ENCODE measurements around the gene FXR1.
"Not testable (repeated sequence)": the region's sequence is repeated elsewhere in the genome, so short reads cannot be mapped to it uniquely, and the experiment has no call there.

The FXR1 gene

DNA sequence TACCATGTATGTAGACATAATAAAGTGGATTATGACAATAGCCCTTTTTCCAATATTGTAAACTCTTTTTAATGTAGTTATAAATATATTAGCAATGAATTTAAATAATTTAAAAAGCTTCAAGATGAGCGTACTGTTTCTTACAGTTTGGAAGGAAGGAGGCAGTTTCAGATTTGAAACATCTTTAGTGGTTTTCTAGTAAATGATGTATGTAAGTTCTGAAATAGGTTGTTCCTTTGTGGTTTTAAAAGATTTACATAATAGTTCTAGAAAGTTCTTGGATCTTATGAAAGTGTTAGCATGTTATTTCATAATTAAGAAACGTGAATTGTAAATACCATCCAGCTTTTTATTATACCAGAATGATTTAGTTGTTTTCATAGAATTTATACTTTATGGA lies 61.1 kb downstream of the FXR1 start:
- TF ChIP-seq ZFX (IDR thresholded peaks at IDR 0.05) = no peak
- TF ChIP-seq, protein P1, sequence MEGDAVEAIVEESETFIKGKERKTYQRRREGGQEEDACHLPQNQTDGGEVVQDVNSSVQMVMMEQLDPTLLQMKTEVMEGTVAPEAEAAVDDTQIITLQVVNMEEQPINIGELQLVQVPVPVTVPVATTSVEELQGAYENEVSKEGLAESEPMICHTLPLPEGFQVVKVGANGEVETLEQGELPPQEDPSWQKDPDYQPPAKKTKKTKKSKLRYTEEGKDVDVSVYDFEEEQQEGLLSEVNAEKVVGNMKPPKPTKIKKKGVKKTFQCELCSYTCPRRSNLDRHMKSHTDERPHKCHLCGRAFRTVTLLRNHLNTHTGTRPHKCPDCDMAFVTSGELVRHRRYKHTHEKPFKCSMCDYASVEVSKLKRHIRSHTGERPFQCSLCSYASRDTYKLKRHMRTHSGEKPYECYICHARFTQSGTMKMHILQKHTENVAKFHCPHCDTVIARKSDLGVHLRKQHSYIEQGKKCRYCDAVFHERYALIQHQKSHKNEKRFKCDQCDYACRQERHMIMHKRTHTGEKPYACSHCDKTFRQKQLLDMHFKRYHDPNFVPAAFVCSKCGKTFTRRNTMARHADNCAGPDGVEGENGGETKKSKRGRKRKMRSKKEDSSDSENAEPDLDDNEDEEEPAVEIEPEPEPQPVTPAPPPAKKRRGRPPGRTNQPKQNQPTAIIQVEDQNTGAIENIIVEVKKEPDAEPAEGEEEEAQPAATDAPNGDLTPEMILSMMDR (conservative IDR thresholded peaks at IDR 0.05) = no peak

DNA sequence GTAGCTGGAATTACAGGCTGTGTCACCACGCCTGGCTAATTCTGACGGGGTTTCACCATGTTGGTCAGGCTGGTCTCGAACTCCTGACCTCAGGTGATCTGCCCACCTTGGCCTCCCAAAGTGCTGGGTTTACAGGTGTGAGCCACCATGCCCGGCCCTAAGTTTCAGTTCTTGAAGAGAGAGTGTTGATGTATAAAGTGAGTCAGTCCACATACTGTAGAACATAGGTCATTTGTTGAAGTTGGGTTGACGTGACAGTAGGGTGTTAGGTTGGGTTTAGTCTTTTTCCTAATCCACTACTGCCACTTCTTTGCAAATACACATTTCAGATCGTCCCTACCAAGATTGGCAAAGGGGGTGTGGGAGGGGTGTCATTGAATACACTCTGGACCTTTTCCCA lies 61.8 kb downstream of the FXR1 start:
- TF ChIP-seq, protein P1 (conservative IDR thresholded peaks at IDR 0.05) = no peak
- TF ChIP-seq ZFX (IDR thresholded peaks at IDR 0.05) = no peak
- H3K27ac ChIP-seq = no peak overlapping the region

More for the DNA sequence above, 61.1 kb downstream of the FXR1 start:
- H3K27ac ChIP-seq = no peak overlapping the region

DNA sequence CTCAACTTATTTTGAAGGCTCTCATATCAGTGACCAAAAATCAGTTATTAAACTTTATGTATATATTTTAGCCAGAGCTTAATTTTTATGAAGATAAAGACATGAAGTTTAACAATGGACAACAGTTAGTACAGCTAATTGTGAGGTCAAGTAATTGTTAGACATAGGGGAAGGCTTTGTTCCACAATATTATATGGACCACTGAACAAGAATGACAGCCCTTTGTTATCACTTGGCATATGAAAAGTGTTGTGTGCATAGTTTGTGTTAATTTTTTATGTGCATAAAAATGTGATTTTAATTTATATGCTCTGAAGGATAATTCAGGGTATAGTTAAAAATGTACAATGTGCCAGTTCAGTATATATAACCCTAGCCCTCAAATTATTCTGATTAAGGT lies 65.0 kb downstream of the FXR1 start:
- H3K27ac ChIP-seq = no peak overlapping the region
- TF ChIP-seq, protein P1 (conservative IDR thresholded peaks at IDR 0.05) = no peak
- no peak for TF ChIP-seq ZFX (IDR thresholded peaks at IDR 0.05)

DNA sequence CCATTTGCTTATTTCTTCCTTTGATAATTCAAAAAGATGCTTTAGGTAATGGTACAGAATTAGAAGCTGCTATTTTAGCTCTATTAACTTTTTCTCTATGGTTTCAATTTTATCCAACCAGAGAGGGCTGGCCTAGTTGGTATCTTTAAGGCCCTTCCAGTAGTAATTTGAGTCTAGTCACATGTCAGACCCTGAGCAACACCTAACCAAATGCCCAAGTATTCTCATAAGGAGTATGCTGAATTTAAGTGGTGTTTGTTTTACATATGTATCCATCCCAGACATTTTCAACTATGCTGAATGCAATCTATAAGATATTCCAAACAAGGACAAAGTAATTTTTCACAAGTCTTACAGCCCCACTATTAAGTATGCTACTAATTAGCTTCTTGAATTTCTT lies 67.5 kb downstream of the FXR1 start:
- no peak overlapping the region for H3K27ac ChIP-seq
- TF ChIP-seq, protein P1 (conservative IDR thresholded peaks at IDR 0.05) = no peak
- TF ChIP-seq ZFX (IDR thresholded peaks at IDR 0.05) = no peak

DNA sequence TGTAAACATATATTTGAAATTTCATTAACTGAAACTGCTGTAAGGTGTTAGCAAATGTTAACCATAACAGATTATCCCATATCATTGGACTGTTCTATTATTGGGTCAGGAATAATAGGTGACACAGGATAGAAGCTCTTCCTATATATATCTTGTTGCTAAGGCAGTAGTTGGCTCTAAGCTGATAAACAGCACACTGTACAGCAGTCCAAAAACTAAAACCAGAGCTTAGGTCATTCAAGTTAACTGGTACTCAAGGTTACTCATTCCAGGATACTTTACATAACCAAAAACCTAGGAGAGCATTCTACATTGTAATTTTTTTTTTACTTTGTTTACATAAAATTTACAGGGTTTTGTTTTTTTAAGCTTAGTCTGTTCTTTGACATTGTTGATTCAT lies 68.1 kb downstream of the FXR1 start:
- no peak overlapping the region for H3K27ac ChIP-seq
- TF ChIP-seq ZFX (IDR thresholded peaks at IDR 0.05) = no peak
- TF ChIP-seq, protein P1 (conservative IDR thresholded peaks at IDR 0.05) = no peak

DNA sequence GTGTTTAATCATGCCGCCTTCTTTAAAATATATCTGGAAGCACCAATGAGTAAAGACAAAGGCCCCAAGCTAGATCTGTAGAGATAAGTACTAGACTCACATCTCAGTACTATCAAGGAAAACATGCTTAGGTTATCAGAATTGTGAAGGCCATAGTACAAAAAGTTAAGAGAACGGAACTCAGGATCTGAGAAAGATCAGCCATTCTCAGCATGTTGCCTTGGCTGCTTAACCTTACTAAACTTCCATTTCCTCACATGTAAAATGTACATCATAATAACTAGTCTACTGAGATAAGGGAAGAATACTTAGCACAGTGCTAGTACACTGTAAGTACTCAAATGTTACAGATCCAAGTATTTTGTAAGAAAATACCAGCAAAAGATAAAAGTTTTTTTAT lies 69.4 kb downstream of the FXR1 start:
- no peak for TF ChIP-seq ZFX (IDR thresholded peaks at IDR 0.05)
- no peak overlapping the region for H3K27ac ChIP-seq

DNA sequence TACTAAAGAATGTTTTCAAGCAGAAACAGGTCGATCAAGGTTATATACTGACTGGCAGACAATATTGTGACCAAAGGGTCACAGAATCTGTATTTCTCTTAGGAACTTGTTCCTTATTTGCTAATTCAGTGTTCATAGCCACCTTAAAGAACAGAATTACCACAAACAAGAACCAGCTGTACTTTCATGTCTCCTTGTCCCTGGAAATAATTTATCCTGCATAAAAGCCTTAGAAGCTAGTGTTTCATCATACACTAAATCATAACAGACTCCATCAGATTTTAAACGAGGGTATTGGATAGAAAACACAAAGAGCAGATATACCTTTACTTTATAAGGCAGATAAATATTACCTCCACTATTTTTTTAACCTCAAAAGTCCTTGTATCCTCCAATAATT lies 70.7 kb downstream of the FXR1 start:
- H3K27ac ChIP-seq = no peak overlapping the region
- TF ChIP-seq ZFX (IDR thresholded peaks at IDR 0.05) = no peak
- TF ChIP-seq, protein P1 (conservative IDR thresholded peaks at IDR 0.05) = no peak

DNA sequence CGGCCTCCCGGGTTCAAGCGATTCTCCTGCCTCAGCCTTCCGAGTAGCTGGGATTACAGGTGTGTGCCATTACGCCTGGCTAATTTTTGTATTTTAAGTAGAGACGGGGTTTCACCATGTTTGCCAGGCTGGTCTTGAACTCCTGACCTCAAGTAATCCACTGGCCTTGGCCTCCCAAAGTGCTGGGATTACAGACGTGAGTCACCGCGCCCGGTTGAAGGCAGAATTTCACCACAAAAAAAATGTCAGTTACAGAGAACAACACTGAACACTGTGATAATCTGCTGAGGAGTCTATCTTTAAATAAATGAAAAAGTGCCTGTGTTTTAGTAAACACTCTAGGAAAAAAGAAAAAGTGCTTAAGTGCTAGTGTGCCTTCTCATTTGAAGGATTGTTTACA lies 73.9 kb downstream of the FXR1 start:
- H3K27ac ChIP-seq = not testable (repeated sequence)

DNA sequence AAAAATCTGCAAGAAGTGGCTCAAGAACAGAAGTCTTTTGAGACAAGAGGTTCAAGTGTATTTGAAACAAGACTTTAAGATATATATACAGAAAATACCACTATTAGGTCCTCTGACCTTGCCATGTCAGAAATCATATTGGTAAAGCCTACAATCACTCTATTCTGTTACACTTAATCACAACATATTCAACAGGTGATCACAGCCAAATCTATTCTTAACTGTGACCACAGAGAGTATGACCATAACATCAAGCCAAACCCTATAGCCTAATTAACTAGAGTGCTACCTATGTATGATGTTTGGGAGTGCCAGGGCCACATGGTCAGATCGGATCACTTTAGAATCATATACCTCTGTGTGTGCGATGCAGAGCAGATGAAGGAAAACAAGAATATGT lies 74.9 kb downstream of the FXR1 start:
- no peak overlapping the region for H3K27ac ChIP-seq
- no peak for TF ChIP-seq ZFX (IDR thresholded peaks at IDR 0.05)
- TF ChIP-seq, protein P1 (conservative IDR thresholded peaks at IDR 0.05) = no peak
